Esophagus squamous epithelium (tissue), 4 donors: ENCODE measurements around the gene EIF4G1.
A peak's percentile ranks its signal among the peaks of the same experiment; 100 is the strongest.

ENCODE experiments used
- CTCF ChIP-seq, 6 experiments: fragments of 450-650 bp in 4 of 6; fragments of 200-600 bp in 2 of 6; sonication (generic) in 2 of 6; IDR thresholded peaks; one replicate each; pipeline ENCODE4 v1.5.1; 2016 to 2019; ENCODE audit warnings: antibody characterized with exemption in 6 of 6, mild to moderate bottlenecking in 4 of 6, moderate library complexity in 4 of 6
- POLR2A ChIP-seq, 4 donors: fragments of 450-650 bp; IDR thresholded peaks; one replicate each; pipeline ENCODE4 v1.6.1; 2017; ENCODE audit warnings: antibody characterized with exemption in 4 of 4, mild to moderate bottlenecking in 4 of 4, moderate library complexity in 3 of 4

GRCh38 chr3:184371570-184372018, 57.2 kb downstream of the EIF4G1 start:
- no peak for TF ChIP-seq POLR2A (IDR thresholded peaks at IDR 0.05)
- peak; percentile 66 to 96 (median 92) for TF ChIP-seq CTCF (IDR thresholded peaks at IDR 0.05)
